ENCODE measurements around the gene MSH6. TPM values are rescaled to one million over a fixed set of nuclear protein-coding genes. Genes with fewer than 3 reads are reported as not detected.

Gene MSH6
- total and polyA plus RNA-seq, 9 of the 15 experiments (the other 6 are each of a cell fraction or from before 2014, with no cell fraction given): 15.3 to 147 (median 80.5) TPM

- TF ChIP-seq BCLAF1 (IDR thresholded peaks at IDR 0.05; ENCODE audit: borderline replicate concordance in 1 of 2, control insufficient read depth in 1 of 2, low read depth in 2 of 2, low read length in 1 of 2) (no peak), SREBF2 (CRISPR knock-in tag; IDR thresholded peaks at IDR 0.05) (no peak), PURB (CRISPR knock-in tag; IDR thresholded peaks at IDR 0.05; ENCODE audit: low read depth) (no peak), ZNF639 (CRISPR knock-in tag; conservative IDR thresholded peaks at IDR 0.05 in 1 of 2, IDR thresholded peaks at IDR 0.05 in 1 of 2) (no peak), FOSL1 (tag; conservative IDR thresholded peaks at IDR 0.05) (no peak), ZNF12 (CRISPR knock-in tag; IDR thresholded peaks at IDR 0.05) (peak; percentile 79), BRF1 (IDR thresholded peaks at IDR 0.05; ENCODE audit: borderline replicate concordance, extremely low read depth, insufficient read length) (no peak), E2F1 (CRISPR knock-in tag; IDR thresholded peaks at IDR 0.05) (peak; percentile 98), GTF2A2 (tag; IDR thresholded peaks at IDR 0.05) (no peak), ZNF449 (CRISPR knock-in tag; IDR thresholded peaks at IDR 0.05) (no peak), ZBTB12 (CRISPR knock-in tag; IDR thresholded peaks at IDR 0.05) (no peak; the same call in 1 of the 2 replicates), HDAC1 (IDR thresholded peaks at IDR 0.05) (peak in 1 of 2 experiments; percentile 75; a peak in 2 of 4 replicates), HDAC6 (IDR thresholded peaks at IDR 0.05; ENCODE audit: low read depth, low read length) (no peak), MTA1 (IDR thresholded peaks at IDR 0.05; ENCODE audit: borderline replicate concordance) (no peak), HMG20B (CRISPR knock-in tag; IDR thresholded peaks at IDR 0.05) (no peak), TCF15 (CRISPR knock-in tag; IDR thresholded peaks at IDR 0.05) (no peak), MEF2A (IDR thresholded peaks at IDR 0.05; ENCODE audit: control insufficient read depth, low read depth, low read length) (no peak)
Measured at GRCh38 chr2:47782671-47783485, at the start of gene MSH6 (continued).
